Gastroesophageal sphincter (tissue), 4 donors: ENCODE measurements around the gene SEMA4D. TPM values are rescaled to one million over a fixed set of nuclear protein-coding genes. Genes with fewer than 3 reads are reported as not detected.

ENCODE experiments used
- ATAC-seq: fragments of 150-250 bp; one replicate; pipeline ENCODE4 v1.9.1; 2016; ENCODE audit warnings: mild to moderate bottlenecking, moderate library complexity
- H3K27ac ChIP-seq, 4 donors: fragments of 200-600 bp; sonication (generic) in 3 of 4; 1 replicate in 3 of 4; 2 replicates in 1 of 4; pipeline ENCODE4 v1.5.1; 2016 to 2019
- H3K27me3 ChIP-seq: fragments of 200-600 bp; sonication (generic); one replicate; pipeline ENCODE4 v1.5.1; 2019
- H3K36me3 ChIP-seq, 2 donors: fragments of 200-600 bp; sonication (generic); one replicate each; pipeline ENCODE4 v1.5.1; 2019; ENCODE audit warnings: control low read depth in 1 of 2
- H3K4me1 ChIP-seq, 3 donors: fragments of 200-600 bp; sonication (generic); 1 replicate in 2 of 3; 2 replicates in 1 of 3; pipeline ENCODE4 v1.5.1; 2016 to 2019; ENCODE audit warnings: control low read depth in 2 of 3
- H3K4me3 ChIP-seq, 2 donors: fragments of 200-600 bp; sonication (generic); one replicate each; pipeline ENCODE4 v1.5.1; 2019; ENCODE audit warnings: mild to moderate bottlenecking in 1 of 2, moderate library complexity in 1 of 2
- H3K9me3 ChIP-seq, 3 donors: fragments of 200-600 bp; sonication (generic); one replicate each; pipeline ENCODE4 v1.5.1; 2017 to 2019; ENCODE audit warnings: control low read depth in 2 of 3
- CTCF ChIP-seq, 4 experiments: fragments of 200-600 bp in 2 of 4; fragments of 450-650 bp in 2 of 4; sonication (generic) in 1 of 4; IDR thresholded peaks; one replicate each; pipeline ENCODE4 v1.5.1; 2017 to 2019; ENCODE audit warnings: antibody characterized with exemption in 4 of 4, mild to moderate bottlenecking in 2 of 4, moderate library complexity in 2 of 4
- EP300 ChIP-seq: sonication (generic); formaldehyde crosslinking; IDR thresholded peaks from one replicate; pipeline ENCODE4 v1.6.1; 2017; ENCODE audit warnings: antibody characterized with exemption, mild to moderate bottlenecking
- POLR2A ChIP-seq, 2 donors: fragments of 450-650 bp; IDR thresholded peaks; one replicate each; pipeline ENCODE4 v1.6.1; 2017; ENCODE audit warnings: antibody characterized with exemption in 2 of 2, mild to moderate bottlenecking in 2 of 2, moderate library complexity in 1 of 2
- POLR2AphosphoS5 ChIP-seq: sonication (generic); formaldehyde crosslinking; IDR thresholded peaks from one replicate; pipeline ENCODE4 v1.6.1; 2017; ENCODE audit warnings: antibody characterized with exemption
- WGBS, 2 donors: methylation state at CpG; one replicate each; pipeline ENCODE4 v1.1.5; 2018; ENCODE audit warnings: low coverage in 1 of 2; 5-methylcytosine and 5-hydroxymethylcytosine counted together
- total RNA-seq, 4 donors: library from RNA; depleted of rRNA; stranded (reverse); fragments of >200 nt; gene quantifications; one replicate each; pipeline ENCODE4 v1.1.0, GENCODE V29; 2016

The SEMA4D gene
- total RNA-seq, 4 donors from 2014 or later = 4.4 to 12.0 (median 6.5) TPM

DNA sequence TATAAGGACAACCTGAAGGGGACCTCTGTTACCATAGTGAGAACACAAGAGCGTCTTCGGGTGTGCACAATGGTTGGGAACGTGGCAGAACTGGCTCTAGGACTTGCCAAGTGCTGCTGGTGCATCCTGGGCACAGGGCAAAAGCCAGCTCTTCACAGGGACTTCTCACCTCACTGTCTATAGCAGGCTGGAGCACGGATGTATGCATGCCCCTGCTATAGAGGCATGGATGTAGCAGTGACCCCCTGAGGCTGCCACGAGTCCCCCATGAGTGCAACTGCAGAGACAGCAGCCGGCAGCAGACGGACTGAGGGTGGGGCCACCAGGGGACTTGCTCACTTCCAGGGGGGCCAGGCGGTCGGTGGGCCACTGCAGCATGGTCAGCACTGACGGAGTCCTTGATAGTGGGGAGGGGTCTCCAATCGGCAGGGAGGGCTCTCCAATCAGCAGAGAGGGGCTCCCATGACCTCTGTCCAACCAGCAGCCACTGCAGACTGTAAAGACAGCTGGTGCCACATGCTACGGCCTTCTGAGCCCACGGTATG lies 64.9 kb downstream of the SEMA4D start:
- TF ChIP-seq CTCF (IDR thresholded peaks at IDR 0.05) = no peak
- TF ChIP-seq POLR2AphosphoS5 = no peak
- no peak for TF ChIP-seq EP300
- no peak for TF ChIP-seq POLR2A (IDR thresholded peaks at IDR 0.05)
- Histone ChIP-seq H3K9me3 (no peaks in the 10 kb centered on the region), H3K36me3 (no peaks in the 10 kb centered on the region), H3K4me3 (no peak overlapping the region), H3K27ac (no peak overlapping the region), H3K27me3 (no peaks in the 10 kb centered on the region), H3K4me1 (peaks cover 0 to 20% (median 0%) of the 10 kb centered on the region in 3 donors)
- no CpG with 5 or more reads among the region's 13 CpGs for WGBS, 2 donors
- ATAC-seq = no peak

DNA sequence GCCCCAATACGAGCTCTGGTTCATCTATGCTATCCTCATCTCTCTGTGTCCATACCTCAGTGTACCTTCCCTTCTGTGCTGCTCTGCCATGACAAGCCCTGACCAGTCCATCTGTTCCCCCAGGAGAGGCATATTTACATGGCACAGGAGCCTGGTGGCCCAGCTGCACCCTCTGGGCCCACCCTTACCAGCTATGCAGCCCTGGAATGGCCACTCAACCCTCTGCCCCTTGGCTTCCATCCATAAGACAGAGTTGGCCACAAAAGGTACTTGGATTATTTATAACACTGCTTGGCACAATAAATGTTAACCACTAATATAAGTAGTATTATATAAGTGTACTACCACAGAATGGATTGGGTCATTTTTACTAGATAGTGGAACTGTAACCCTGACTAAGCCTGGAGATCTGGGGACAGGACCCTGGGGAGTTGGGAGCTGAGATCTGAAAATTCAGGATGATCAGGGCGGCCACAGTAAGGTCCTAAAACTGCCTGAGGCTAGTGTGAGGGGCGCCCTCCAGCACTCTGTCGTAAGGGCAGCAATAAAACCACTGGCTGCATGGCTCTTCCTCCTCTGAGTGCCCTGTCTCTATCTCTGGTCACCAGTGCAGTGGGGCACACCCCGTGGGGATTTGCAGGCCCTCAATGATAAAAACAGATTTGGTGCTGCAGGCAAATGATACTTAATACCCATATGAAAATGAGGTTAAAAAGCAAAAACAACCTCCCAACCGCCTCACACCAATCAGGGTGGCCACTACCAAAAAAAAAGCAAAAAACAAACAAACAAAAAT lies 65.8 kb downstream of the SEMA4D start:
- no peaks in the 10 kb centered on the region for H3K9me3 ChIP-seq
- 82 to 89% methylated on average over 3 to 4 of the region's 6 CpGs for WGBS, 2 donors
- peaks cover 0 to 20% (median 0%) of the 10 kb centered on the region in 3 donors for H3K4me1 ChIP-seq
- no peak for ATAC-seq
- no peak for TF ChIP-seq POLR2AphosphoS5
- H3K27ac ChIP-seq = no peak overlapping the region
- no peak overlapping the region for H3K4me3 ChIP-seq
- H3K36me3 ChIP-seq = no peaks in the 10 kb centered on the region
- H3K27me3 ChIP-seq = no peaks in the 10 kb centered on the region

- Histone ChIP-seq H3K4me3 (no peak overlapping the region), H3K9me3 (no peaks in the 10 kb centered on the region), H3K27ac (no peak overlapping the region), H3K36me3 (no peaks in the 10 kb centered on the region), H3K27me3 (no peaks in the 10 kb centered on the region), H3K4me1 (peaks cover 0 to 24% (median 0%) of the 10 kb centered on the region in 3 donors)
- ATAC-seq = no peak
- TF ChIP-seq POLR2AphosphoS5 (no peak), POLR2A (IDR thresholded peaks at IDR 0.05) (no peak), EP300 (no peak), CTCF (IDR thresholded peaks at IDR 0.05) (no peak)
- WGBS, 2 donors = 78 to 86% methylated on average over 6 of the region's 6 CpGs
These were observed 66.9 kb downstream of the SEMA4D start for GRCh38 chr9:89430995-89431394.

- H3K27me3 ChIP-seq = no peaks in the 10 kb centered on the region
- H3K4me1 ChIP-seq = peaks cover 0 to 26% (median 0%) of the 10 kb centered on the region in 3 donors
- WGBS, 2 donors = 89 to 90% methylated on average over 4 to 6 of the region's 25 CpGs
- no peak for ATAC-seq
- no peaks in the 10 kb centered on the region for H3K36me3 ChIP-seq
- no peaks in the 10 kb centered on the region for H3K9me3 ChIP-seq
- no peak for TF ChIP-seq CTCF (IDR thresholded peaks at IDR 0.05)
- TF ChIP-seq POLR2A (IDR thresholded peaks at IDR 0.05) = no peak
- TF ChIP-seq POLR2AphosphoS5 = no peak
- no peak for TF ChIP-seq EP300
- no peak overlapping the region for H3K4me3 ChIP-seq
- no peak overlapping the region for H3K27ac ChIP-seq
These were observed 68.7 kb downstream of the SEMA4D start for GRCh38 chr9:89428901-89429890.

- no peak overlapping the region for H3K27ac ChIP-seq
- H3K4me3 ChIP-seq = no peak overlapping the region
- TF ChIP-seq CTCF (IDR thresholded peaks at IDR 0.05) = no peak
- no peak for TF ChIP-seq POLR2A (IDR thresholded peaks at IDR 0.05)
- no peak for TF ChIP-seq POLR2AphosphoS5
- TF ChIP-seq EP300 = no peak
- H3K36me3 ChIP-seq = no peaks in the 10 kb centered on the region
- no CpG with 5 or more reads among the region's 13 CpGs for WGBS, 2 donors
- ATAC-seq = no peak
- H3K27me3 ChIP-seq = no peaks in the 10 kb centered on the region
- no peaks in the 10 kb centered on the region for H3K9me3 ChIP-seq
- H3K4me1 ChIP-seq = peaks cover 0 to 23% (median 0%) of the 10 kb centered on the region in 3 donors
These were observed 69.6 kb downstream of the SEMA4D start for GRCh38 chr9:89428222-89428761.
